Stimulated activated CD4-positive, alpha-beta T cell treated with anti-CD3 and anti-CD28 coated beads, Interleukin-2, amount 100 ng/mL, for 48 hours (primary cell): ENCODE data around the gene NHS.

Experiments
- DNase-seq, 2 donors: peaks; one replicate each; pipeline ENCODE4 v3.0.0-alpha.2; 2020

The NHS gene

GRCh38 chrX:17633546-17633945 lies 258.5 kb downstream of the NHS start:
- no peak for DNase-seq

DNA sequence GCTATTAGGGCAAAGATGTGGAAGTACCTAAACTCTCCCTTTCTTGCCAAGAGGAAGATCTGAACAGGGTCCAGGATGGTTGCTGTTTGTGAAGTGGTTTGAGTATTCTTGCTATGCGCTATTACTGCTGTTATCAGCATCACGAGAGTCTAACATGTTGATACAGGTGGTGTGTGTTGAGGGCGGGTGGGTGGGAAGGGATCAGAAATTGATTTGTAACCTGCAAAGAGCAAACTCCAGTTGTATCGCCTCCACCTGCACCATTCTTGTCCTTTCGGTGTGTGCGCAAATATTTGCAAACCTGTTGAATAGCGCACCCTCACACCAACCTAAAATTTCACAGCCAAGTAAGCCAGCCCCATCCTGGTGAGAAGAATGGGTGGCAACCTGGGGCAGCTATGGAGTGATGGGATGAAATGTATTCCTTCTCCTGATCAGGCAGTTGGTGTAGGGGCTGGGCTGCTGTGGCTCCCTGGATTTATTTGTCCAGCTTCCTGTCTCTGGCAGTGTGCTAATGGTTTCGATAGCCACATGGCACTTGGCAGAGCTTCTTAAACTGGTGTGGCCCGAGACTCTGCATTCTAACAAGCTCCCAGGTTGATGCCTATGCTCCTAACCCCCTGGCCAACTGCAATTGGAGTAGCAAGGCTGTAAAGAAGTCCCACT lies 259.7 kb downstream of the NHS start:
- no peak for DNase-seq

- DNase-seq: no peak
Measured at GRCh38 chrX:17635231-17635630, 260.2 kb downstream of the NHS start.

- DNase-seq: no peak
Measured at GRCh38 chrX:17637235-17637634, 262.2 kb downstream of the NHS start.

DNA sequence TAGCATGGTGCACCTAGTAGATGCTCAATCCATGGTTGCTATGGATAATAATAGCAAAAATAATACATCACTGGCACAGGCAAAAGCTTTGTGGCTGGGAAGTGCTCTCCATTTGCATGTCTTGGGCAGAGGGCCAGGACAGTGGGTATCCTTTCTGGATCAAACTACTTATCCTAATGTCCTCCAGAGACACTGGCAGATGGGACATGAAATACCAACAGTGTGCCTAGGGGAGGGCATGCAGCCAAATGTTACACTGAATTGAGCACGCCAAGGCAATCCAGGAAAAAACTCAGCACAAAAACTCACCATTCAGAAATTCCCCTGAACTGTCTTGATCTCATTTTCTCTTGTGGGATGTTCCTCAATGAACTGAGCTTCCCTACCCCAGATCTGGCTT lies 263.7 kb downstream of the NHS start:
- no peak for DNase-seq

- DNase-seq: no peak
Measured at GRCh38 chrX:17642891-17643290, 267.9 kb downstream of the NHS start.

GRCh38 chrX:17643528-17643927 lies 268.5 kb downstream of the NHS start:
- DNase-seq: no peak

GRCh38 chrX:17644001-17644400 lies 269.0 kb downstream of the NHS start:
- DNase-seq: no peak

- DNase-seq: peak in 1 of 2 donors; percentile 31
Measured at GRCh38 chrX:17654116-17654515, 279.1 kb downstream of the NHS start.

- no peak for DNase-seq
Measured at GRCh38 chrX:17655211-17656034, 280.4 kb downstream of the NHS start.

- DNase-seq: no peak
Measured at GRCh38 chrX:17656035-17656418, 281.0 kb downstream of the NHS start.

GRCh38 chrX:17656556-17656955 lies 281.6 kb downstream of the NHS start:
- DNase-seq: no peak

- DNase-seq: no peak
Measured at GRCh38 chrX:17662391-17662790, 287.4 kb downstream of the NHS start.

GRCh38 chrX:17668929-17669328 lies 293.9 kb downstream of the NHS start:
- no peak for DNase-seq

GRCh38 chrX:17669458-17669857 lies 294.5 kb downstream of the NHS start:
- DNase-seq: no peak

DNA sequence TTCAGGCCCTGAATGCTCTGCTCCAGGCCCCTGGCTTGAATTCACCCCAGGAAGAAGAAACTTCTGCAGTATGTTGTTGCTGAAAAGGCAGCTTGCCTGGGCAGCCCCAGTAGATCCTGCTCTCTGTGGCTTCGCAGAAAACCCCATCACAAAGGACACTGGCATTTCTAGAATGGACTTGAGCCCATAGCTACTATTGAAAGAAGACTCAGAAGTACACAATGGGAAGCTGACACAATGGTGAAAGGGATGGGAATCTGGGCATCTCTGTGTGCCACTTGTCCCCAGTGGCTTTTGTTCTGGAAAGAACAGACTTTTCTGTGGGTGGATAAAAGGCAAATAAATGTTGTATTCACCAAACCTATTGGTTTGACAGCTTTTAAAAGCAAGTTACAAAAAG lies 294.9 kb downstream of the NHS start:
- no peak for DNase-seq

DNA sequence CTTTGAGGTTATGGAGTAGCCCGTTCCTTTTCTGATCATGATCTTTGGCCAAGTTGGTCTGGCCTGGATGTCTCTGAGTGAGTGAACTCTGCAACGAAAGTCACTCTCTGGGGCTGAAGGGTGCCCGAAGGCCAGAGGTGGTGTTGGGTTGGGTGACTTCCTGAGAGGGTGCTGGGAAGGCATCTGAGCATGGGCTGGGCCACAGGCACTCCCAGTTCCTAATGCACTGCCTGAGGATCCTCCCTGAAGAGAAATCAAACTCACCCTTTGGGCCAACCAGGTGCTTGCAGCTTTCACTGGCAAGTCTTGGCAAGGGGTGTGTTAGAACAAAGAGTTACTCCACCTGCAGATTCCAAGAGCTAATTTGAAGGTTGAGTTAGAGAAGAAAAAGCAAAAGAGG lies 295.9 kb downstream of the NHS start:
- DNase-seq: no peak

DNA sequence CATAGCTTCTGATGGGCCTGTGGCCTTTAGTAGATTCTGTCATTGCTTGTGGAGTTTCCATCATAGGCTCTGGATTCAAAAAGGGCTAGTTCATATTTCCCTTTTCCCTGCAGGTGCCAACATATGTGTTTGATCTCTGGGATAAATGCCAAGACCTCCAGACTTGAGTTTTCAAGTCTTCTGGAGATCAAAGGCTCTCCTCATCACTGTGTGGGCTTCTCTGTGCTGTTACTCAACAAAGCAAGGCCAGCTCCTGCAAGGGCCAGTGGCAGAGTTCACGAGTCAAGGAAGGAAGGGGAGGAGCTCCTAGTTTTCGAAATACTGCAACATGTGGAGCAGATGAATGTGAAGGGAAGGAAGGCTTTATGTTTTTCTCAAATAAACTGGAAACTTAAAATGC lies 299.6 kb downstream of the NHS start:
- DNase-seq: no peak

DNA sequence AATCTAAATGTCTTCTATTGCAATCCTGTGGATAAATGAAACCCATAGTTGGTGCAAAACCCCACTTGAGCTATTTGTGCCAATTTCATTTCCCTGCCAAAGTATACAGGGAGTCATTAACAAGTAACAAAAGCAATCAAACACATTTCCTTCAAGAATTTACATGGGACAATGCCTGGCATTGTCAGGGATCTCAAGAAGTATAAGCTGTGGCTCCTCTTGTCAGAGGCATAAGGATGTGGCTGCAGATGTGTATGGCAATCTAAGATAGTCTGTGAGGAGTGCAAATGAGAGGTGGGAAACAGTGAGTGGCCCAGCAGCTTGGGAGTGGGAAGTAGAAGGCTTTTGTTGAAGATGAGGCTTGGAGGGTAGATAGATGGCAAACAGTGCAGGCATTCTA lies 304.3 kb downstream of the NHS start:
- DNase-seq: no peak

DNA sequence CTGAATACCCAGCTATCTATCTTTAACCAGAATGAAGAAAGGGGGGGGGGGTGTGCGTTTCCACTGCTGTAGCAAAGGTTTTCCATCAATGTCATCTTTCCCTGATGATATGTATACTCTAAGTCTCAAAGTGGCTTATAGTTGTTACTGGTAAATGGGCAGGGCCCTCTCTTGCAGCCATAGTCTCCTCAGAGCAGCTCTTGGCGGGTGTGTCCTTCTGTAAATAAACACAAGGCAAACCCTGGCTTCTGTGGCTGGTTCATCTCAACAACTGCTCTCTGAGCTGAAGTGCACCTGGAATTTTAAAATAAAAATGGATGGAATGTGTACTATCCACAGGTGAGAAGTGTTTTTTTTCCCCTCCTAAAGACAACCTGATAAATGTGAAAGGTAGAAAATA lies 304.8 kb downstream of the NHS start:
- DNase-seq: no peak

- DNase-seq: no peak
Measured at GRCh38 chrX:17680732-17681413, 305.9 kb downstream of the NHS start.

GRCh38 chrX:17682259-17682658 lies 307.3 kb downstream of the NHS start:
- no peak for DNase-seq

DNA sequence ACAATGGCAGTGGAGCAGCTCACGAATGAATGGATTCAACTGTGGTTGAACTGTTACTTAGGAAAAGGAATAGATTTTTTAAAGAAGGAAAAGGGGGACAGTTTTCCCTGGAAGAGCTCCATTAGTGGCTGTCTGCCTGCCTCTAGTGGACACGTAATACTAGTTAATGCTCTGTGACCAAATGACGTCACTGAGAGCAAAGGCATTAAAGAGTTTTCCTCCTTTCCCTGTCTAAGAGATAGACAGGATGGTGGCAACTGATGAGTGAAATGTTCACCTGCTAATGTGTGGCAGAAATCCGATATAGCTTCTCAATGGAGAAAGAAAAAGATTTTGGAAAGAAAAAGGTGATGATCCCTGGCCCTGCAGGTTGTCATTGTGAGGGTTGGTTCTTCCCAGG lies 310.0 kb downstream of the NHS start:
- no peak for DNase-seq

GRCh38 chrX:17687648-17688047 lies 312.6 kb downstream of the NHS start:
- no peak for DNase-seq
